ENCODE data around the gene CPT1B.

Gene CPT1B

GRCh38 chr22:50605002-50605612 is 26.9 kb upstream of the CPT1B start:
- H3K4me1 ChIP-seq = peaks cover 4% of the 10 kb centered on the region; the same call in 1 of the 2 replicates
- no peak for DNase-seq (ENCODE audit: low spot score in 2 of 2)
- in situ Hi-C loops (cut with MboI; ENCODE audit: low sequenced_read_pairs) = no loop called here
- H3K9me3 ChIP-seq = no peaks in the 10 kb centered on the region
- H3K4me3 ChIP-seq = no peak overlapping the region
- H3K36me3 ChIP-seq (replicated peaks) = no peaks in the 10 kb centered on the region
- no peaks in the 10 kb centered on the region for H3K27me3 ChIP-seq (ENCODE audit: low read depth)

DNA sequence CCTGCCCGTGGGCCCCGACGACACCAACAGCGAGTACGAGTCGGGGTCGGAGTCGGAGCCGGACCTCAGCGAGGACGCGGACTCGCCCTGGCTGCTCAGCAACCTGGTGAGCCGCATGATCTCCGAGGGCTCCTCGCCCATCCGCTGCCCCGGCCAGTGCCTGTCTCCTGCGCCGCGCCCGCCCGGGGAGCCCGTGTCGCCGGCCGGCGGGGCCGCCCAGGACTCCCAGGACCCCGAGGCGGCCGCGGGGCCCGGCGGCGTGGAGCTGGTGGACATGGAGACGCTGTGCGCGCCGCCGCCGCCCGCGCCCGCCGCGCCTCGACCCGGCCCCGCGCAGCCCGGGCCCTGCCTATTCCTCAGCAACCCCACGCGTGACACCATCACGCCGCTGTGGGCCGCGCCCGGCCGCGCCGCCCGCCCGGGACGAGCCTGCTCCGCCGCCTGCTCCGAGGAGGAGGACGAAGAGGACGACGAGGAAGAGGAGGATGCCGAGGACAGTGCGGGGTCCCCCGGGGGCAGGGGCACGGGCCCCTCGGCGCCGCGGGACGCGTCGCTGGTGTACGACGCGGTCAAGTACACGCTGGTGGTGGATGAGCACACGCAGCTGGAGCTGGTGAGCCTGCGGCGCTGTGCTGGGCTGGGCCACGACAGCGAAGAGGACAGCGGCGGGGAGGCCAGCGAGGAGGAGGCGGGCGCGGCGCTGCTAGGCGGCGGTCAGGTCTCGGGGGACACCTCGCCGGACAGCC is 26.2 kb upstream of the CPT1B start:
- DNase-seq (ENCODE audit: low spot score in 2 of 2) = no peak
- H3K36me3 ChIP-seq (replicated peaks) = no peaks in the 10 kb centered on the region
- in situ Hi-C loops (cut with MboI; ENCODE audit: low sequenced_read_pairs) = no loop called here
- H3K9me3 ChIP-seq = no peaks in the 10 kb centered on the region
- H3K27me3 ChIP-seq (ENCODE audit: low read depth) = no peaks in the 10 kb centered on the region
- peaks cover 8% of the 10 kb centered on the region for H3K4me1 ChIP-seq
- H3K4me3 ChIP-seq = no peak overlapping the region

GRCh38 chr22:50603511-50604255 is 25.5 kb upstream of the CPT1B start:
- Histone ChIP-seq H3K9me3 (no peaks in the 10 kb centered on the region), H3K4me3 (no peak overlapping the region), H3K36me3 (replicated peaks) (no peaks in the 10 kb centered on the region), H3K27me3 (ENCODE audit: low read depth) (no peaks in the 10 kb centered on the region), H3K4me1 (peaks cover 8% of the 10 kb centered on the region)
- DNase-seq (ENCODE audit: low spot score in 2 of 2) = no peak
- in situ Hi-C loops (cut with MboI; ENCODE audit: low sequenced_read_pairs) = no loop called here

GRCh38 chr22:50602338-50602700 is 24.1 kb upstream of the CPT1B start:
- H3K4me3 ChIP-seq = no peak overlapping the region
- in situ Hi-C loops (cut with MboI; ENCODE audit: low sequenced_read_pairs) = no loop called here
- H3K4me1 ChIP-seq = peaks cover 8% of the 10 kb centered on the region
- peak in 1 of 2 experiments; percentile 6 for DNase-seq (ENCODE audit: low spot score in 2 of 2)
- no peaks in the 10 kb centered on the region for H3K36me3 ChIP-seq (replicated peaks)
- H3K9me3 ChIP-seq = no peaks in the 10 kb centered on the region
- no peaks in the 10 kb centered on the region for H3K27me3 ChIP-seq (ENCODE audit: low read depth)

- H3K4me1 ChIP-seq = peaks cover 8% of the 10 kb centered on the region
- H3K27me3 ChIP-seq (ENCODE audit: low read depth) = no peaks in the 10 kb centered on the region
- no peaks in the 10 kb centered on the region for H3K9me3 ChIP-seq
- no peaks in the 10 kb centered on the region for H3K36me3 ChIP-seq (replicated peaks)
- H3K4me3 ChIP-seq = peak overlapping the region; percentile 44; the same call in 1 of the 2 replicates
- peak in 1 of 2 experiments; percentile 4 for DNase-seq (ENCODE audit: low spot score in 2 of 2)
- in situ Hi-C loops (cut with MboI; ENCODE audit: low sequenced_read_pairs) = no loop called here
Measured at GRCh38 chr22:50601669-50602337, 23.6 kb upstream of the CPT1B start.

GRCh38 chr22:50600967-50601668 is 22.9 kb upstream of the CPT1B start:
- DNase-seq (ENCODE audit: low spot score in 2 of 2) = peak in 1 of 2 experiments; percentile 39
- no peaks in the 10 kb centered on the region for H3K9me3 ChIP-seq
- H3K4me3 ChIP-seq = peak overlapping the region; percentile 44
- in situ Hi-C loops (cut with MboI; ENCODE audit: low sequenced_read_pairs) = no loop called here
- H3K4me1 ChIP-seq = peaks cover 8% of the 10 kb centered on the region
- no peaks in the 10 kb centered on the region for H3K27me3 ChIP-seq (ENCODE audit: low read depth)
- no peaks in the 10 kb centered on the region for H3K36me3 ChIP-seq (replicated peaks)

DNA sequence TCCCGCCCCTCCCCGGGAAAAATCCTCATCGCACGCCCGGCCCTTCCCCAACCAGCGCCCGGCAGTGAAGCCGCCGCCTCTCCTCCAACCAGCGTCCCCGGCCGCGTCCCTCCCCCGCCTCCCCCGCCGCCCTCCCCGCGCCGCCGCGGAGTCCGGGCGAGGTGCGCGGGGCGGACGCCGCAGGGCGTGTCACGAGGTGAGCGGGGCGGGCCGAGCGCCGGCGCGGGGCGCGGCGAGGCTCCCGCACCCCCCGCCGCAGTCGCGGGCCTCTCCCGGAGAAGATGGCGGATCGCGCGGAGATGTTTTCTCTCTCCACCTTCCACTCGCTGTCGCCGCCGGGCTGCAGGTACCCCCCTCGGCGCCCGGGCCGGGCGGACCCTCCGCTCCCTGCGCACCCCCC is 22.3 kb upstream of the CPT1B start, which contains the start of gene MAPK8IP2:
Gene MAPK8IP2 (plus strand): TSS at position 256 of the 400 bp plus-strand sequence. CDS start 26 bp downstream, at position 282.
- H3K4me3 ChIP-seq = peak within 1 kb of the TSS; percentile 44
- peak; percentile 42 to 78 for DNase-seq (ENCODE audit: low spot score in 2 of 2)
- in situ Hi-C loops (cut with MboI; ENCODE audit: low sequenced_read_pairs) = no loop called here

DNA sequence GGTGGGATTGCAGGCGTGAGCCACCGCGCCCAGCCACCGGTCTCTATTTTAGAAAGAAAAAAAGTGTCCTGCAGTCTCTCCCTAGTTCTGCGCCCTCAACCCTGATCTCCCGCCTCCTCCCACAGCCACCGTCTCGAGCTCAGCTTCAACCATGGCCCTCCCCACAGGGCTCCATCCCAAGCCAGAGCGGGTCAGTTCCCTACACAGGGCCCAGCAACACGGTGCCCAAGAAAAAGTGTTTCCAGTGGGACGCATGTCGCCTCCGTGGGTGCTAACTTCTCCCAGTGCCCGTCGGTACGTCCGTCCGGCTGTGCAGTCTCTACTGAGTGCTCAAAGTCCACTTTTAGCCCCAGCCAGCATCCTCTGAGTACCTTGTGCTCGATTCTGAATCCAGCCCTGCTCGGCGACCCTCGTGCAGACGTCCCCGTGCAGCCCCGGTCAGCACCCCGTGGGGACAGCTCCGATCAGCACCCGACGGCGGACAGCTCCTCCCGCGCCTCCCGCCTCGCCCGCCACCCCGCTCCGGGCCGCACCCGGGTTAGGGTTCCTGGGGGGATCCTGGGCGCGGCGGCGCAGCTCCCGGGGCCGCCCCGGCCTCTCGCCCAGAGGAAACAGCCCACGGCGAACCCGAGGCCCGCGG is 21.7 kb upstream of the CPT1B start:
- H3K27me3 ChIP-seq (ENCODE audit: low read depth) = no peaks in the 10 kb centered on the region

More for the DNA sequence above, 22.3 kb upstream of the CPT1B start, which contains the start of gene MAPK8IP2:
- peaks cover 8% of the 10 kb centered on the region for H3K4me1 ChIP-seq
- no peaks in the 10 kb centered on the region for H3K9me3 ChIP-seq
- H3K27me3 ChIP-seq (ENCODE audit: low read depth) = no peaks in the 10 kb centered on the region
- no peaks in the 10 kb centered on the region for H3K36me3 ChIP-seq (replicated peaks)

GRCh38 chr22:50597097-50597496 is 18.9 kb upstream of the CPT1B start:
- DNase-seq (ENCODE audit: low spot score in 2 of 2) = no peak
- H3K4me1 ChIP-seq = peaks cover 8% of the 10 kb centered on the region
- no peak overlapping the region for H3K4me3 ChIP-seq
- no peaks in the 10 kb centered on the region for H3K36me3 ChIP-seq (replicated peaks)
- no peaks in the 10 kb centered on the region for H3K27me3 ChIP-seq (ENCODE audit: low read depth)
- in situ Hi-C loops (cut with MboI; ENCODE audit: low sequenced_read_pairs) = no loop called here
- no peaks in the 10 kb centered on the region for H3K9me3 ChIP-seq

More for the DNA sequence above, 21.7 kb upstream of the CPT1B start:
- peak; percentile 28 to 87 for DNase-seq (ENCODE audit: low spot score in 2 of 2)
- Histone ChIP-seq H3K4me1 (peaks cover 8% of the 10 kb centered on the region), H3K9me3 (no peaks in the 10 kb centered on the region), H3K4me3 (peak overlapping the region; percentile 22), H3K36me3 (replicated peaks) (no peaks in the 10 kb centered on the region)
- in situ Hi-C loops (cut with MboI; ENCODE audit: low sequenced_read_pairs) = no loop called here

DNA sequence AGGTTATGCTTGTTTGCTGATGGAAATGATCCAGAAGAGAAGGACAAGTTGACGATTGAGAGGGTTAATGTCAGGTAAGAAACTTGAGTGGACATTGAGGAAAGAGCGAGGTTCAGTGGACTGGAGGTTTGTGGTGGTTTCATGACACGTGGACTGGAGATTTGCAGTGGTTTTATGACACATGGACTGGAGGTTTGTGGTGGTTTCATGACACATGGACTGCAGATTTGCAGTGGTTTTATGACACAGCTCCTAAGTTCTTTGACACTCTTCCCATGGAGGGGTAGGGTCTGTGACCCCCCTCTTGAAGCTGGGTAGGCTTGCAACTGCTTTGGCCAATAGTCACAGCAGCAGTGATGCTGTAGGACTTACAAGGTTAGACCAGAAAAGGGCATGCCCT is 17.0 kb upstream of the CPT1B start:
- in situ Hi-C loops (cut with MboI; ENCODE audit: low sequenced_read_pairs) = no loop called here
- H3K4me1 ChIP-seq = peaks cover 5% of the 10 kb centered on the region; the same call in 1 of the 2 replicates
- no peaks in the 10 kb centered on the region for H3K9me3 ChIP-seq
- no peaks in the 10 kb centered on the region for H3K27me3 ChIP-seq (ENCODE audit: low read depth)
- H3K4me3 ChIP-seq = no peak overlapping the region
- DNase-seq (ENCODE audit: low spot score in 2 of 2) = no peak
- no peaks in the 10 kb centered on the region for H3K36me3 ChIP-seq (replicated peaks)

- H3K4me3 ChIP-seq = no peak overlapping the region
- in situ Hi-C loops (cut with MboI; ENCODE audit: low sequenced_read_pairs) = no loop called here
- no peaks in the 10 kb centered on the region for H3K27me3 ChIP-seq (ENCODE audit: low read depth)
- H3K36me3 ChIP-seq (replicated peaks) = no peaks in the 10 kb centered on the region
- H3K4me1 ChIP-seq = peaks cover 4% of the 10 kb centered on the region; the same call in 1 of the 2 replicates
- no peak for DNase-seq (ENCODE audit: low spot score in 2 of 2)
- H3K9me3 ChIP-seq = no peaks in the 10 kb centered on the region
Measured at GRCh38 chr22:50587407-50587806, 9.2 kb upstream of the CPT1B start.

DNA sequence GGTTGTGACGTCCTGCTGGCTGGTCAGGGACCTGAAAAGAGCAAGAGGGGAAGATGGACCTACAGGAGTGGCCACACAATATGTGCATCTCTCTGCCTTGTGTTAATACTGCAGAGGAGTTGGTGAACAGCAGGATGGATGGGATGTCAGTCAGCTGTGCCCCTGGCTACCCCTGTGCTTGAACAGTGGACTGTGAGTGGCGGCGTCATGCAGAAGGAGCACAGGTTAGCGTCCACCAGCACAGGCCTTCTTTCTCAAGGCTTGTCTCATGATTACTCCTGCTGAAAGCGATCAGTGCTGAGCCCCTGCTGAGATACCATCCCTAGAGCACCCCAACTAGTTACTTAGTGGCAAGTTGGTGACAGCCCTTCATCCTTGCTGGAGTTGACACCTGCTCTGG is 8.2 kb upstream of the CPT1B start:
- Histone ChIP-seq H3K9me3 (no peaks in the 10 kb centered on the region), H3K27me3 (ENCODE audit: low read depth) (no peaks in the 10 kb centered on the region), H3K4me3 (no peak overlapping the region), H3K36me3 (replicated peaks) (peaks cover under 1% of the 10 kb centered on the region; the same call in 1 of the 2 replicates), H3K4me1 (peaks cover 9% of the 10 kb centered on the region)
- in situ Hi-C loops (cut with MboI; ENCODE audit: low sequenced_read_pairs) = no loop called here
- no peak for DNase-seq (ENCODE audit: low spot score in 2 of 2)

Measured in HAP-1 (cell line).